ENCODE data around the gene CNIH3.

DNA sequence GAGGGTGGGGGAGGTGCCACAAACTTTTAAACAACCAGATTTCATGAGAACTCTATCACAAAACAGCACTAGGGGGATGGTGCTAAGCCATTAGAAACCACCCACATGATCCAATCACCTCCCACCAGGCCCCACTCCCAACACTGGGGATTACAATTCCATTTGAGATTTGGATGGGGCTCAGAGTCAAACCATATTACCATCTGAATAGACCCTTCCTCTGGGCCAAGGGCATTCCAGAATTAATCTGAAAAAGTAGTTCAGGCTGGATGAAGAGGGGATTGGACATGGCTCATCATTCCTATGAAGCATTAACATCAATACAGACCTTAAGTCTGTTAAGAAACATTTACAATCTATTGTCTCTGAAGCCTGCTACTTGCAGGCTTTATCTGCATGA is 163.4 kb downstream of the CNIH3 start:
- TF ChIP-seq EZH2 (IDR thresholded peaks at IDR 0.05) = no peak
- TF ChIP-seq POLR2AphosphoS5 (IDR thresholded peaks at IDR 0.05; ENCODE audit: borderline replicate concordance, low read depth, low read length) = no peak
- no peak for TF ChIP-seq FOXP2 (optimal IDR thresholded peaks at IDR 0.05; ENCODE audit: control extremely low read depth, extremely low read length, insufficient read depth)

Data from SK-N-MC (cell line).